Measurements from ENCODE around the gene EFCC1. TPM values are rescaled to one million over a fixed set of nuclear protein-coding genes. Genes with fewer than 3 reads are reported as not detected.

The EFCC1 gene
- total RNA-seq, 1 experiment from 2014 or later = not detected

GRCh38 chr3:129004639-129005295, 3.7 kb downstream of the EFCC1 start:
- Histone ChIP-seq H3K9ac (ENCODE audit: low read length) (no peak overlapping the region), H3K9me2 (replicated peaks; ENCODE audit: insufficient read depth, low read length) (no peaks in the 10 kb centered on the region), H3K36me3 (ENCODE audit: insufficient read depth, low read length) (no peaks in the 10 kb centered on the region), H2AFZ (ENCODE audit: low read length) (no peak overlapping the region), H3K27me3 (ENCODE audit: low read length) (no peaks in the 10 kb centered on the region), H3K4me2 (ENCODE audit: low read depth, low read length, poor library complexity, severe bottlenecking) (no peak overlapping the region), H3K4me1 (ENCODE audit: low read length) (no peaks in the 10 kb centered on the region; the same call in 1 of the 2 replicates), H3K27ac (ENCODE audit: low read length) (no peak overlapping the region), H3K79me2 (ENCODE audit: low read length) (no peaks in the 10 kb centered on the region), H4K20me1 (ENCODE audit: insufficient read depth, low read depth, low read length) (no peaks in the 10 kb centered on the region), H3K4me3 (ENCODE audit: low read length) (no peak overlapping the region), H3K9me3 (ENCODE audit: low read length) (no peaks in the 10 kb centered on the region)
- DNase-seq = no peak

- H3K4me2 ChIP-seq (ENCODE audit: low read depth, low read length, poor library complexity, severe bottlenecking) = no peak overlapping the region
- no peaks in the 10 kb centered on the region for H3K79me2 ChIP-seq (ENCODE audit: low read length)
- no peaks in the 10 kb centered on the region for H4K20me1 ChIP-seq (ENCODE audit: insufficient read depth, low read depth, low read length)
- no peak for DNase-seq
- no peak overlapping the region for H2AFZ ChIP-seq (ENCODE audit: low read length)
- no peaks in the 10 kb centered on the region for H3K9me3 ChIP-seq (ENCODE audit: low read length)
- no peaks in the 10 kb centered on the region for H3K27me3 ChIP-seq (ENCODE audit: low read length)
- no peaks in the 10 kb centered on the region for H3K36me3 ChIP-seq (ENCODE audit: insufficient read depth, low read length)
- no peaks in the 10 kb centered on the region; the same call in 1 of the 2 replicates for H3K4me1 ChIP-seq (ENCODE audit: low read length)
- H3K27ac ChIP-seq (ENCODE audit: low read length) = no peak overlapping the region
- H3K4me3 ChIP-seq (ENCODE audit: low read length) = no peak overlapping the region
- H3K9ac ChIP-seq (ENCODE audit: low read length) = no peak overlapping the region
- no peaks in the 10 kb centered on the region for H3K9me2 ChIP-seq (replicated peaks; ENCODE audit: insufficient read depth, low read length)
These were observed 4.6 kb downstream of the EFCC1 start for GRCh38 chr3:129005526-129006303.

- Histone ChIP-seq H4K20me1 (ENCODE audit: insufficient read depth, low read depth, low read length) (no peaks in the 10 kb centered on the region), H3K27me3 (ENCODE audit: low read length) (no peaks in the 10 kb centered on the region), H2AFZ (ENCODE audit: low read length) (no peak overlapping the region), H3K27ac (ENCODE audit: low read length) (no peak overlapping the region), H3K9ac (ENCODE audit: low read length) (no peak overlapping the region), H3K9me2 (replicated peaks; ENCODE audit: insufficient read depth, low read length) (no peaks in the 10 kb centered on the region), H3K9me3 (ENCODE audit: low read length) (no peaks in the 10 kb centered on the region), H3K79me2 (ENCODE audit: low read length) (no peaks in the 10 kb centered on the region), H3K4me3 (ENCODE audit: low read length) (no peak overlapping the region), H3K4me1 (ENCODE audit: low read length) (peaks cover 2% of the 10 kb centered on the region), H3K4me2 (ENCODE audit: low read depth, low read length, poor library complexity, severe bottlenecking) (no peak overlapping the region), H3K36me3 (ENCODE audit: insufficient read depth, low read length) (no peaks in the 10 kb centered on the region)
- DNase-seq = no peak
These were observed 5.8 kb downstream of the EFCC1 start for GRCh38 chr3:129006864-129007263.

- Histone ChIP-seq H3K4me1 (ENCODE audit: low read length) (peaks cover 2% of the 10 kb centered on the region), H3K27me3 (ENCODE audit: low read length) (no peaks in the 10 kb centered on the region), H3K4me3 (ENCODE audit: low read length) (no peak overlapping the region), H3K9ac (ENCODE audit: low read length) (no peak overlapping the region), H3K9me2 (replicated peaks; ENCODE audit: insufficient read depth, low read length) (no peaks in the 10 kb centered on the region), H3K4me2 (ENCODE audit: low read depth, low read length, poor library complexity, severe bottlenecking) (no peak overlapping the region), H4K20me1 (ENCODE audit: insufficient read depth, low read depth, low read length) (no peaks in the 10 kb centered on the region), H3K36me3 (ENCODE audit: insufficient read depth, low read length) (no peaks in the 10 kb centered on the region), H3K27ac (ENCODE audit: low read length) (no peak overlapping the region), H2AFZ (ENCODE audit: low read length) (no peak overlapping the region), H3K79me2 (ENCODE audit: low read length) (no peaks in the 10 kb centered on the region), H3K9me3 (ENCODE audit: low read length) (no peaks in the 10 kb centered on the region)
- no peak for DNase-seq
These were observed 6.7 kb downstream of the EFCC1 start for GRCh38 chr3:129007792-129008191.

- no peak overlapping the region for H3K4me3 ChIP-seq (ENCODE audit: low read length)
- no peak overlapping the region for H3K9ac ChIP-seq (ENCODE audit: low read length)
- H3K27me3 ChIP-seq (ENCODE audit: low read length) = no peaks in the 10 kb centered on the region
- DNase-seq = no peak
- no peaks in the 10 kb centered on the region for H3K9me3 ChIP-seq (ENCODE audit: low read length)
- H3K4me1 ChIP-seq (ENCODE audit: low read length) = peaks cover 2% of the 10 kb centered on the region
- no peaks in the 10 kb centered on the region for H3K9me2 ChIP-seq (replicated peaks; ENCODE audit: insufficient read depth, low read length)
- no peak overlapping the region for H2AFZ ChIP-seq (ENCODE audit: low read length)
- H3K4me2 ChIP-seq (ENCODE audit: low read depth, low read length, poor library complexity, severe bottlenecking) = no peak overlapping the region
- no peaks in the 10 kb centered on the region for H3K79me2 ChIP-seq (ENCODE audit: low read length)
- no peaks in the 10 kb centered on the region for H3K36me3 ChIP-seq (ENCODE audit: insufficient read depth, low read length)
- no peaks in the 10 kb centered on the region for H4K20me1 ChIP-seq (ENCODE audit: insufficient read depth, low read depth, low read length)
- no peak overlapping the region for H3K27ac ChIP-seq (ENCODE audit: low read length)
These were observed 8.2 kb downstream of the EFCC1 start for GRCh38 chr3:129009266-129009665.

GRCh38 chr3:129010310-129010956, 9.3 kb downstream of the EFCC1 start:
- H3K36me3 ChIP-seq (ENCODE audit: insufficient read depth, low read length) = no peaks in the 10 kb centered on the region
- H3K9me3 ChIP-seq (ENCODE audit: low read length) = no peaks in the 10 kb centered on the region
- H3K4me2 ChIP-seq (ENCODE audit: low read depth, low read length, poor library complexity, severe bottlenecking) = no peak overlapping the region
- no peak overlapping the region for H3K9ac ChIP-seq (ENCODE audit: low read length)
- no peak overlapping the region for H3K4me3 ChIP-seq (ENCODE audit: low read length)
- no peaks in the 10 kb centered on the region for H3K79me2 ChIP-seq (ENCODE audit: low read length)
- H3K27ac ChIP-seq (ENCODE audit: low read length) = no peak overlapping the region
- peaks cover 2% of the 10 kb centered on the region for H3K4me1 ChIP-seq (ENCODE audit: low read length)
- H2AFZ ChIP-seq (ENCODE audit: low read length) = no peak overlapping the region
- H4K20me1 ChIP-seq (ENCODE audit: insufficient read depth, low read depth, low read length) = no peaks in the 10 kb centered on the region
- H3K9me2 ChIP-seq (replicated peaks; ENCODE audit: insufficient read depth, low read length) = no peaks in the 10 kb centered on the region
- DNase-seq = no peak
- H3K27me3 ChIP-seq (ENCODE audit: low read length) = no peaks in the 10 kb centered on the region

GRCh38 chr3:129013491-129013891, 12.4 kb downstream of the EFCC1 start:
- Histone ChIP-seq H3K27ac (ENCODE audit: low read length) (no peak overlapping the region), H3K9me2 (replicated peaks; ENCODE audit: insufficient read depth, low read length) (no peaks in the 10 kb centered on the region)

GRCh38 chr3:129014148-129014547, 13.0 kb downstream of the EFCC1 start:
- H3K9me2 ChIP-seq (replicated peaks; ENCODE audit: insufficient read depth, low read length) = no peaks in the 10 kb centered on the region
- no peak overlapping the region for H2AFZ ChIP-seq (ENCODE audit: low read length)
- no peaks in the 10 kb centered on the region for H3K36me3 ChIP-seq (ENCODE audit: insufficient read depth, low read length)
- H3K27me3 ChIP-seq (ENCODE audit: low read length) = no peaks in the 10 kb centered on the region
- H3K27ac ChIP-seq (ENCODE audit: low read length) = no peak overlapping the region
- no peaks in the 10 kb centered on the region for H3K79me2 ChIP-seq (ENCODE audit: low read length)
- H3K9ac ChIP-seq (ENCODE audit: low read length) = no peak overlapping the region
- H3K4me3 ChIP-seq (ENCODE audit: low read length) = no peak overlapping the region
- H4K20me1 ChIP-seq (ENCODE audit: insufficient read depth, low read depth, low read length) = no peaks in the 10 kb centered on the region
- H3K9me3 ChIP-seq (ENCODE audit: low read length) = no peaks in the 10 kb centered on the region
- no peak for DNase-seq
- no peak overlapping the region for H3K4me2 ChIP-seq (ENCODE audit: low read depth, low read length, poor library complexity, severe bottlenecking)
- H3K4me1 ChIP-seq (ENCODE audit: low read length) = peaks cover 14% of the 10 kb centered on the region

More at GRCh38 chr3:129013491-129013891, 12.4 kb downstream of the EFCC1 start:
- no peak overlapping the region for H2AFZ ChIP-seq (ENCODE audit: low read length)
- no peaks in the 10 kb centered on the region for H3K9me3 ChIP-seq (ENCODE audit: low read length)
- no peaks in the 10 kb centered on the region for H3K27me3 ChIP-seq (ENCODE audit: low read length)
- no peak overlapping the region for H3K4me2 ChIP-seq (ENCODE audit: low read depth, low read length, poor library complexity, severe bottlenecking)
- DNase-seq = no peak
- H4K20me1 ChIP-seq (ENCODE audit: insufficient read depth, low read depth, low read length) = no peaks in the 10 kb centered on the region
- no peaks in the 10 kb centered on the region for H3K36me3 ChIP-seq (ENCODE audit: insufficient read depth, low read length)
- no peak overlapping the region for H3K9ac ChIP-seq (ENCODE audit: low read length)
- H3K4me3 ChIP-seq (ENCODE audit: low read length) = no peak overlapping the region
- no peaks in the 10 kb centered on the region for H3K79me2 ChIP-seq (ENCODE audit: low read length)
- peaks cover 14% of the 10 kb centered on the region for H3K4me1 ChIP-seq (ENCODE audit: low read length)
